IMR-90 (cell line): Measurements from ENCODE around the gene CACNA2D4. TPM values are rescaled to one million over a fixed set of nuclear protein-coding genes. Genes with fewer than 3 reads are reported as not detected.

Experiments
- ATAC-seq: fragments of 200-7000 bp; cut with Tn5 transposase; 2 replicates; pipeline ENCODE4 v1.9.1; 2020; ENCODE audit warnings: low read depth, mild to moderate bottlenecking, moderate library complexity
- BruUV-seq: library from RNA; stranded (reverse); fragments of 400-500 nt; replicated peaks from 2 replicates; lab custom pipeline; 2021; lab: Mats Ljungman, UMichigan
- CTCF ChIA-PET: fragments of 300-600 bp; formaldehyde crosslinking; extraction: SDS; loops from one replicate; lab custom pipeline; 2021; ENCODE audit warnings: antibody characterized with exemption; lab: Yijun Ruan, JAX
- POLR2A ChIA-PET: fragments of 300-600 bp; sonication (Branson Sonifier 250); formaldehyde crosslinking; loops from one replicate; lab custom pipeline; 2022; ENCODE audit warnings: antibody characterized with exemption; ENCODE audit not compliant: unreplicated experiment; lab: Charles Lee
- DNase-seq: peaks from one replicate; pipeline ENCODE4 v3.0.0; 2013
- H2AFZ ChIP-seq: replicated peaks from 2 replicates; pipeline ENCODE3; 2013; ENCODE audit warnings: low read length, mild to moderate bottlenecking; ENCODE audit not compliant: poor library complexity
- H2AK5ac ChIP-seq: 2 replicates; pipeline ENCODE4 v1.6.1; 2013; ENCODE audit warnings: low read depth, low read length, inconsistent platforms
- H2AK9ac ChIP-seq: replicated peaks from 2 replicates; pipeline ENCODE3; 2013; ENCODE audit warnings: mild to moderate bottlenecking, low read depth, low read length, moderate library complexity; ENCODE audit not compliant: poor library complexity
- H2BK120ac ChIP-seq: 2 replicates; pipeline ENCODE4 v1.6.1; 2013; ENCODE audit warnings: low read depth, low read length, inconsistent platforms
- H2BK15ac ChIP-seq: 3 replicates; pipeline ENCODE4 v1.6.1; 2013; ENCODE audit warnings: low read depth, low read length, inconsistent platforms
- H2BK20ac ChIP-seq: 2 replicates; pipeline ENCODE4 v1.6.1; 2013; ENCODE audit warnings: low read depth, mild to moderate bottlenecking, inconsistent platforms, low read length, moderate library complexity
- H2BK5ac ChIP-seq: 2 replicates; pipeline ENCODE4 v1.6.1; 2013; ENCODE audit warnings: mild to moderate bottlenecking, low read depth, low read length, inconsistent platforms; ENCODE audit not compliant: poor library complexity, severe bottlenecking
- H3K14ac ChIP-seq: replicated peaks from 2 replicates; pipeline ENCODE4 v1.6.1; 2013; ENCODE audit warnings: low read depth, low read length, inconsistent platforms
- H3K18ac ChIP-seq: 2 replicates; pipeline ENCODE4 v1.6.1; 2013; ENCODE audit warnings: low read depth, low read length, control low read depth
- H3K23ac ChIP-seq: 2 replicates; pipeline ENCODE4 v1.6.1; 2013; ENCODE audit warnings: low read depth, low read length, inconsistent platforms
- H3K27ac ChIP-seq: 2 replicates; pipeline ENCODE4 v1.5.1; 2013; ENCODE audit warnings: mild to moderate bottlenecking, control low read depth, low read length; ENCODE audit not compliant: insufficient read depth
- H3K27me3 ChIP-seq: 2 replicates; pipeline ENCODE4 v1.6.1; 2013; ENCODE audit warnings: low read length; ENCODE audit not compliant: control insufficient read depth, insufficient read depth
- H3K36me3 ChIP-seq: 2 replicates; pipeline ENCODE4 v1.6.1; 2013; ENCODE audit warnings: low read length, mixed read lengths; ENCODE audit not compliant: control insufficient read depth, insufficient read depth
- H3K4ac ChIP-seq: 2 replicates; pipeline ENCODE4 v1.6.1; 2013; ENCODE audit warnings: low read depth, low read length, inconsistent platforms
- H3K4me1 ChIP-seq: 2 replicates; pipeline ENCODE4 v1.6.1; 2013; ENCODE audit warnings: low read length, mixed read lengths; ENCODE audit not compliant: control insufficient read depth, insufficient read depth
- H3K4me2 ChIP-seq: 2 replicates; pipeline ENCODE4 v1.6.1; 2013; ENCODE audit warnings: low read depth, mild to moderate bottlenecking, control low read depth, low read length, moderate library complexity
- H3K4me3 ChIP-seq: 2 replicates; pipeline ENCODE4 v1.5.1; 2013; ENCODE audit warnings: low read depth, mild to moderate bottlenecking, control low read depth, low read length, moderate library complexity; ENCODE audit not compliant: insufficient read depth
- H3K56ac ChIP-seq: 2 replicates; pipeline ENCODE4 v1.6.1; 2013; ENCODE audit warnings: low read length, inconsistent platforms; ENCODE audit not compliant: insufficient read depth; ENCODE audit errors: extremely low read depth
- H3K79me1 ChIP-seq, 2 experiments: 2 replicates each; pipeline ENCODE4 v1.6.1; 2013; ENCODE audit warnings: low read length in 2 of 2, inconsistent platforms in 1 of 2, low read depth in 1 of 2
- H3K9ac ChIP-seq: 2 replicates; pipeline ENCODE4 v1.6.1; 2013; ENCODE audit warnings: low read depth, low read length, control low read depth
- H3K9me1 ChIP-seq: 2 replicates; pipeline ENCODE4 v1.6.1; 2013; ENCODE audit warnings: low read length, inconsistent platforms; ENCODE audit not compliant: insufficient read depth
- H3K9me3 ChIP-seq: 2 replicates; pipeline ENCODE4 v1.6.1; 2013; ENCODE audit warnings: low read length; ENCODE audit not compliant: control insufficient read depth, insufficient read depth
- H4K20me1 ChIP-seq: 2 replicates; pipeline ENCODE4 v1.6.1; 2013; ENCODE audit warnings: low read length, inconsistent platforms; ENCODE audit not compliant: insufficient read depth
- H4K5ac ChIP-seq: 2 replicates; pipeline ENCODE4 v1.6.1; 2013; ENCODE audit warnings: mild to moderate bottlenecking, low read depth, low read length, control low read depth
- H4K8ac ChIP-seq, 2 experiments: 2 replicates each; pipeline ENCODE4 v1.6.1; 2013; ENCODE audit warnings: low read depth in 2 of 2, low read length in 2 of 2, control low read depth in 1 of 2, inconsistent platforms in 1 of 2
- H4K91ac ChIP-seq: 2 replicates; pipeline ENCODE4 v1.6.1; 2013; ENCODE audit warnings: low read depth, low read length, inconsistent platforms; ENCODE audit not compliant: insufficient read depth
- BHLHE40 ChIP-seq: fragments of 150-350 bp; IDR thresholded peaks from 2 replicates; pipeline ENCODE4 v1.6.1; 2016; ENCODE audit warnings: mild to moderate bottlenecking, low read depth, low read length
- CEBPB ChIP-seq: IDR thresholded peaks from 2 replicates; pipeline ENCODE4 v1.6.1; 2012; ENCODE audit warnings: low read depth, low read length, improper control_type of control experiment
- CHD1 ChIP-seq: IDR thresholded peaks from 2 replicates; pipeline ENCODE4 v1.6.1; 2012; ENCODE audit warnings: low read depth, low read length, improper control_type of control experiment
- CTCF ChIP-seq: conservative IDR thresholded peaks from 2 replicates; pipeline ENCODE4 v1.5.1; 2012; ENCODE audit warnings: mild to moderate bottlenecking, low read depth, low read length, improper control_type of control experiment
- ELK1 ChIP-seq: fragments of 150-350 bp; IDR thresholded peaks from 2 replicates; pipeline ENCODE4 v1.6.1; 2016; ENCODE audit warnings: low read depth, mild to moderate bottlenecking, low read length, moderate library complexity, borderline replicate concordance
- FOS ChIP-seq: fragments of 150-350 bp; IDR thresholded peaks from 2 replicates; pipeline ENCODE4 v1.6.1; 2016; ENCODE audit warnings: low read depth, low read length
- MAFK ChIP-seq: IDR thresholded peaks from 2 replicates; pipeline ENCODE4 v1.6.1; 2012; ENCODE audit warnings: low read depth, low read length, improper control_type of control experiment
- MAZ ChIP-seq: IDR thresholded peaks from 2 replicates; pipeline ENCODE4 v1.6.1; 2012; ENCODE audit warnings: low read depth, mild to moderate bottlenecking, low read length, improper control_type of control experiment, moderate library complexity, borderline replicate concordance
- MXI1 ChIP-seq: IDR thresholded peaks from 2 replicates; pipeline ENCODE4 v1.6.1; 2012; ENCODE audit warnings: low read depth, mild to moderate bottlenecking, low read length, moderate library complexity, borderline replicate concordance
- NFE2L2 ChIP-seq: fragments of 150-350 bp; IDR thresholded peaks from 2 replicates; pipeline ENCODE4 v1.6.1; 2016; ENCODE audit warnings: low read depth, mild to moderate bottlenecking, low read length
- POLR2A ChIP-seq: IDR thresholded peaks from 2 replicates; pipeline ENCODE4 v1.6.1; 2012; ENCODE audit warnings: mild to moderate bottlenecking, low read depth, low read length
- RAD21 ChIP-seq: IDR thresholded peaks from 2 replicates; pipeline ENCODE4 v1.6.1; 2012; ENCODE audit warnings: low read length, improper control_type of control experiment
- RCOR1 ChIP-seq: IDR thresholded peaks from 2 replicates; pipeline ENCODE4 v1.6.1; 2012; ENCODE audit warnings: mild to moderate bottlenecking, low read length, improper control_type of control experiment; ENCODE audit not compliant: insufficient replicate concordance
- RFX5 ChIP-seq: IDR thresholded peaks from 2 replicates; pipeline ENCODE4 v1.8.0; 2012; ENCODE audit warnings: low read depth, mild to moderate bottlenecking, low read length, moderate library complexity
- SMC3 ChIP-seq: fragments of 150-350 bp; IDR thresholded peaks from 2 replicates; pipeline ENCODE4 v1.6.1; 2016; ENCODE audit warnings: low read depth, mild to moderate bottlenecking, antibody characterized with exemption, low read length, moderate library complexity
- USF2 ChIP-seq: fragments of 150-350 bp; IDR thresholded peaks from 2 replicates; pipeline ENCODE4 v1.6.1; 2017; ENCODE audit warnings: mild to moderate bottlenecking, antibody characterized with exemption, low read length, low read depth
- WGBS, 2 experiments: methylation state at CpG; one replicate each; pipeline versions ENCODE4 v1.1.5 to v1.1.7; 2013; ENCODE audit warnings: missing lambda C conversion rate in 2 of 2; ENCODE audit not compliant: insufficient read length in 1 of 2; ENCODE audit errors: extremely low coverage in 2 of 2; 5-methylcytosine and 5-hydroxymethylcytosine counted together
- dilution Hi-C: fragments of 300-500 bp; cut with HindIII; formaldehyde crosslinking; loops from one replicate; pipeline ENCODE4 v1.14.3; 2018; ENCODE audit warnings: low sequenced_read_pairs; ENCODE audit not compliant: unreplicated experiment
- in situ Hi-C: fragments of 300-500 bp; cut with MboI; formaldehyde crosslinking; loops from 3 replicates; pipeline ENCODE4 v1.14.3; 2019; ENCODE audit warnings: low sequenced_read_pairs, inconsistent platforms, mixed read lengths
- intact Hi-C: fragments of 100-400 bp; cut with micrococcal nuclease; formaldehyde crosslinking; loops from 2 replicates; pipeline ENCODE4 v1.10.0; 2022
- polyA plus RNA-seq, 3 experiments: library from polyadenylated mRNA; depleted of rRNA; stranded (reverse); fragments of >200 nt; gene quantifications; 2 replicates each; pipeline ENCODE4 v1.2.3, GENCODE V29; 2012; ENCODE audit warnings: low replicate concordance in 1 of 3
- total RNA-seq: library from RNA; depleted of rRNA; stranded (reverse); fragments of >200 nt; gene quantifications from 2 replicates; pipeline ENCODE4 v1.2.3, GENCODE V29; 2012

Gene CACNA2D4
- total and polyA plus RNA-seq, 2 of the 4 experiments (the other 2 are of a cell fraction) = 0.18 to 0.22 TPM

GRCh38 chr12:1852076-1852475, 66.4 kb downstream of the CACNA2D4 start:
- BruUV-seq = no TSS peak
- Histone ChIP-seq H4K8ac (no peak overlapping the region), H3K18ac (no peak overlapping the region), H3K27ac (no peak overlapping the region), H3K4me3 (no peak overlapping the region), H3K23ac (no peak overlapping the region), H3K4me1 (no peaks in the 10 kb centered on the region), H2AK5ac (no peak overlapping the region), H3K9me1 (no peaks in the 10 kb centered on the region), H2BK15ac (no peak overlapping the region), H2BK120ac (no peak overlapping the region), H3K27me3 (peaks cover 18% of the 10 kb centered on the region), H3K14ac (no peak overlapping the region), H2AFZ (no peak overlapping the region), H3K56ac (no peak overlapping the region), H3K9me3 (peaks cover 23% of the 10 kb centered on the region), H4K5ac (no peak overlapping the region), H2BK20ac (no peak overlapping the region), H3K79me1 (no peaks in the 10 kb centered on the region), H2AK9ac (no peak overlapping the region), H4K91ac (no peak overlapping the region), H2BK5ac (no peak overlapping the region), H3K4ac (no peak overlapping the region), H4K20me1 (no peaks in the 10 kb centered on the region), H3K9ac (no peak overlapping the region), H3K36me3 (no peaks in the 10 kb centered on the region), H3K4me2 (no peak overlapping the region)
- CTCF ChIA-PET = no interaction called here
- POLR2A ChIA-PET = no interaction called here
- DNase-seq (no peak), ATAC-seq (no peak)
- WGBS, 2 experiments = no CpG with 5 or more reads among the region's 1 CpG
- in situ Hi-C loops = no loop called here
- dilution Hi-C loops = no loop called here
- TF ChIP-seq RAD21 (no peak), ELK1 (no peak), POLR2A (no peak), BHLHE40 (no peak), RFX5 (no peak), MAZ (no peak), USF2 (no peak), MXI1 (no peak), RCOR1 (no peak), CHD1 (no peak), FOS (no peak), CTCF (no peak), CEBPB (no peak), SMC3 (no peak), MAFK (no peak), NFE2L2 (no peak)
- intact Hi-C loops = loop anchor here (5.0 kb wide), 1 partner anchor 45 kb away; no protein-coding TSS in a partner anchor
